ENCODE results near the gene STK25.
"Not testable (repeated sequence)": the region's sequence is repeated elsewhere in the genome, so short reads cannot be mapped to it uniquely, and the experiment has no call there.

The STK25 gene

DNA sequence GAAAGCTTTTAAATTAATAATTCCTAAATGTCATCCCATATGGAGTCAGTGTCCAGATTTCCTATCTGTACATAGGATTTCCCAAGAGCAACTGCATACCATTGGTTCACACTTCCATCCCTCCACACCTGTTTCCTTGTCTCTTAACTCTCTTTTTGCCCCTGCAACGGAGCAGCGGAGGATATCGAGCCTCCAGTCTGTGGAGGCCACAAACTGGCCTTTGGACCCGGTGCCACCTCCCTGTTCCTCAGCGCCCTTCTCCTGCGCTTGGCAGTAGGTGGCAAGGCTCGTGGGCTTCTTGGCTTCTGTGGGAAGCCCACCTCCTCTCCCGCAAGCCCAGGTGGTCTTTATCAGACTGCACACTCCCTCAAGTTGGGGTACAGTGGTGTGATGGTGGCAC lies 23.8 kb upstream of the STK25 start:
- no peak for DNase-seq (ENCODE audit: low spot score)
- Histone ChIP-seq H3K27ac (no peak overlapping the region), H3K4me3 (no peak overlapping the region)
- TF ChIP-seq, protein P1, sequence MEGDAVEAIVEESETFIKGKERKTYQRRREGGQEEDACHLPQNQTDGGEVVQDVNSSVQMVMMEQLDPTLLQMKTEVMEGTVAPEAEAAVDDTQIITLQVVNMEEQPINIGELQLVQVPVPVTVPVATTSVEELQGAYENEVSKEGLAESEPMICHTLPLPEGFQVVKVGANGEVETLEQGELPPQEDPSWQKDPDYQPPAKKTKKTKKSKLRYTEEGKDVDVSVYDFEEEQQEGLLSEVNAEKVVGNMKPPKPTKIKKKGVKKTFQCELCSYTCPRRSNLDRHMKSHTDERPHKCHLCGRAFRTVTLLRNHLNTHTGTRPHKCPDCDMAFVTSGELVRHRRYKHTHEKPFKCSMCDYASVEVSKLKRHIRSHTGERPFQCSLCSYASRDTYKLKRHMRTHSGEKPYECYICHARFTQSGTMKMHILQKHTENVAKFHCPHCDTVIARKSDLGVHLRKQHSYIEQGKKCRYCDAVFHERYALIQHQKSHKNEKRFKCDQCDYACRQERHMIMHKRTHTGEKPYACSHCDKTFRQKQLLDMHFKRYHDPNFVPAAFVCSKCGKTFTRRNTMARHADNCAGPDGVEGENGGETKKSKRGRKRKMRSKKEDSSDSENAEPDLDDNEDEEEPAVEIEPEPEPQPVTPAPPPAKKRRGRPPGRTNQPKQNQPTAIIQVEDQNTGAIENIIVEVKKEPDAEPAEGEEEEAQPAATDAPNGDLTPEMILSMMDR (IDR thresholded peaks at IDR 0.05) = no peak

GRCh38 chr2:241531161-241531722 lies 22.9 kb upstream of the STK25 start:
- H3K4me3 ChIP-seq = no peak overlapping the region
- TF ChIP-seq, protein P1 (IDR thresholded peaks at IDR 0.05) = no peak
- H3K27ac ChIP-seq = no peak overlapping the region
- no peak for DNase-seq (ENCODE audit: low spot score)

DNA sequence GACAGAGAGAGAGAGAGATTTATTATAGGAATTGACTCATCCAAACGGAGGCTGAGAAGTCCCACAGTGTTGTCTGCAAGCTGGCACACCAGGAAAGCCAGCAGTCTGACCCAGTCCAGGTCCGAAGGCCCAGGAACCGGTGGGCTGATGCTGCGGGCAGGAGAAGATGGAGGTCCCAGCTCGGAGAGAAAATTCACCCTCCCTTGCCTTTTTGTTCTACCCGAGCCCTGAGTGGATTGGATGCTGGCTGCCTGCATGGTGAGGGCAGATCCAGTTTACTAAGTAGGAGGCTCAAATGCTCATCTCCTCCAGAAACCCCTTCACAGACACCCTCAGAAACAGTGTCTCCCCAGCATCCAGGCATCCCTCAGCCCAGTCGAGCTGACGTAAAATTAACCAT lies 22.2 kb upstream of the STK25 start:
- Histone ChIP-seq H3K4me3 (no peak overlapping the region), H3K27ac (no peak overlapping the region)
- TF ChIP-seq, protein P1 (IDR thresholded peaks at IDR 0.05) = no peak
- DNase-seq (ENCODE audit: low spot score) = no peak

DNA sequence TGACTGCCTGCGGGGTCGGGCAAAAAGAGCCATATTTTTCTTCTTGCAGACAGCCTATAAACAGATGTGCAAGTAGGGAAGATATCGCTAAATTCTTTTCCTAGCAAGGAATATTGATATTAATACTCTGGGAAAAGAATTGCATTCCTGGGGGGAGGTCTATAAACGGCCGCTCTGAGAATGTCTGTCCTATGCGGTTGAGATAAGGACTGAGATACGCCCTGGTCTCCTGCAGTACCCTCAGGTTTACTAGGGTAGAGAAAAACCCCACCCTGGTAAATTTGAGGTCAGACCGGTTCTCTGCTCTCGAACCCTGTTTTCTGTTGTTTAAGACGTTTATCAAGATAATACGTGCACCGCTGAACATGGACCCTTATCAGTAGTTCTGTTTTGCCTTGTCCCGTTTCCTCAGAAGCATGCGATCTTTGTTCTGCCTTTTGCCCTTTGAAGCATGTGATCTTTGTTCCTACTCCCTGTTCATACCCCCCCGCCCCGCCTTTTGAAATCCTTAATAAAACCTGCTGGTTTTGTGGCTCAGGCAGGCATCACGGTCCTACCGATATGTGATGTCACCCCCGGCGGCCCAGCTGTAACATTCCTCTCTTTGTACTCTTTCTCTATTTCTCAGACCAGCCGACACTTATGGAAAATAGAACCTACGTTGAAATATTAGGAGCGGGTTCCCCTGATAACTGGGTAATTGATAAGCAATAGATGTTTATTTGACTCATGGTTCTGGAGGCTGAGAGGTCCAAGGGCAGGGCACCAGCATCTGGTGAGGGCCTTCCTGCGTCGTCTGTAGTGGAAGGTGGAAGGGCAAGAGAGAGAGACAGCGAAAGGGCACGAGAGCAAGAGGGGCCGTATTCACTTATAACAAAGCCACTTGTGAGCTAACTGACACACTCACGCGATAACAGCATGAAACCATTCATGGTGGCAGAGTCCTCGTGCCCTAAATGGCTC lies 17.7 kb upstream of the STK25 start:
- H3K4me3 ChIP-seq; DNase-seq (ENCODE audit: low spot score); H3K27ac ChIP-seq: not testable (repeated sequence)

DNA sequence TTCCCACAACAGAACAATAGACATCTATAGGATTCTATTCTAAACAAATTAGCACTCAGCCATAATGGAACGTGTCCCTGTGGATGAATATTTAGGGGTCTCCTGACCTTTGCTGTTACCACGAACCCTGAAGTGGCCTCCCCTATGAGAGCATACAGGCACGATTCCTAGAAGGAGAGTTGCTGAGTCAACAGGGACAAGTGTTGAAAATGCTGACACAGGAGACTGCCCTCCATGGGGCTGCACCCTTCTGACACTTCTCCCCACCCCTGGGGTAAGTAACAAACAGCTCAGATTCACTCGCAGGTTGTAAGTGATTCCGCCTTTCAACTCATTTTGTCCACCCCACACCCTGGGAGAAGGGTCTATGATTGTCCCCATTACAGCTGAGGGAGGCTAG lies 14.1 kb upstream of the STK25 start:
- Histone ChIP-seq H3K27ac (no peak overlapping the region), H3K4me3 (no peak overlapping the region)
- DNase-seq (ENCODE audit: low spot score) = no peak
- TF ChIP-seq, protein P1 (IDR thresholded peaks at IDR 0.05) = no peak

- TF ChIP-seq, protein P1 (IDR thresholded peaks at IDR 0.05) = no peak
- no peak for DNase-seq (ENCODE audit: low spot score)
- no peak overlapping the region for H3K27ac ChIP-seq
- no peak overlapping the region for H3K4me3 ChIP-seq
Observed at GRCh38 chr2:241519669-241520068, 11.3 kb upstream of the STK25 start.

- Histone ChIP-seq H3K27ac (no peak overlapping the region), H3K4me3 (no peak overlapping the region)
- no peak for DNase-seq (ENCODE audit: low spot score)
- TF ChIP-seq, protein P1 (IDR thresholded peaks at IDR 0.05) = no peak
Observed at GRCh38 chr2:241517297-241517696, 8.9 kb upstream of the STK25 start.
